ENCODE measurements around the gene ISG15. TPM values are rescaled to one million over a fixed set of nuclear protein-coding genes. Genes with fewer than 3 reads are reported as not detected.

The ISG15 gene
- total and polyA plus RNA-seq, 7 donors: 49.4 to 357 (median 78.7) TPM

GRCh38 chr1:999725-1000356 is 13.5 kb upstream of the ISG15 start, which contains the start of gene HES4:
HES4 (minus strand) TSS chr1:1000097; CDS start chr1:999973, 124 bp downstream.
- Histone ChIP-seq H3K4me3 (peak within 1 kb of the TSS; percentile 58 to 92 (median 60)), H3K27me3 (peaks cover 0 to 17% (median 5%) of the 10 kb centered on the region in 3 donors), H3K36me3 (no peaks in the 10 kb centered on the region), H3K27ac (peak within 1 kb of the TSS; percentile 89 to 98 (median 96)), H3K9me3 (no peaks in the 10 kb centered on the region), H3K4me1 (peaks cover 0 to 45% (median 35%) of the 10 kb centered on the region in 4 donors)
- peak; percentile 97 for DNase-seq
- WGBS, 2 donors: 0 to 1% methylated on average over 95 of the region's 95 CpGs
- intact Hi-C loops (cut with DNase I): loop anchor here (1.0 kb wide), 1 partner anchor 19 kb away; no protein-coding TSS in a partner anchor
- TF ChIP-seq CTCF (IDR thresholded peaks at IDR 0.05) (no peak), POLR2AphosphoS5 (IDR thresholded peaks at IDR 0.05) (peak; percentile 60 to 90 (median 68)), EP300 (IDR thresholded peaks at IDR 0.05) (peak in 2 of 4 donors; percentile 25 to 63), POLR2A (IDR thresholded peaks at IDR 0.05) (no peak)

DNA sequence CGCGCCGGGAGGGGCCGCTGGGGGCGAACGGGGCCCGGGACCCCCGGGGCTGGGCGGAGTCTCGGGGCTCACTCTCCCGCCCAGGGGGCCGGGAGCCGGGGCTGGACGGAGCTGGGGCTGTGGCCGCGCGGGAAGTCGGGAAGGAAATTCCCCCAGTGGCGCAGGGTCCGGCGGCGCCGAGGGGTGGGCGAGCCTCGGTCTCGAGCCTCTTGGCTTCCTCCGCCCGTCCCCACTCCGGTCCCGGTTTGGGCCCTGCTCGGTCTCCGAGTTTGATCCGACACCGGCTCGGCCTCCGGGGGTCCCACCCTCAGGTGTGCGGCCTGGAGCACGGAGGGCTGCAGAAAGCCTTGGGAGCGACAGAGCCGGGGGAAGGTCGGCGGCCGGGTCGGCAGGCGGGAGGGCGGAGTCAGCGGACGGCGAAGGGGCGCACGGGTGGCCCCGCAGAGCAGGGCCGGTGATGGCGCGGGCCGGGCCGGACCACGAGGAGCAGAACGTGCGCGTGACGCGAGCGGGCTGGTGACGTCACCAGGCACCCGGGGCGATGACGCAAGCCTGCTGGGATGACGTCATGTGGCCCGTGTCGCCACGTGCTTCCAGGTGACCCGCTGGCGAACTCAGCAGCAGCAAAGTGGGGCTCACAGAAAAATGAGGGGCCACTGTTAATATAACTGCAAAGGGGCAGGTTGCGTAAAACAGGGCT is 12.8 kb upstream of the ISG15 start:
- Histone ChIP-seq H3K36me3 (no peaks in the 10 kb centered on the region), H3K27me3 (peaks cover 0 to 17% (median 5%) of the 10 kb centered on the region in 3 donors), H3K27ac (peak overlapping the region; percentile 89 to 98 (median 96)), H3K9me3 (no peaks in the 10 kb centered on the region), H3K4me1 (peaks cover 0 to 51% (median 42%) of the 10 kb centered on the region in 4 donors), H3K4me3 (peak overlapping the region; percentile 58 to 92 (median 60))
- intact Hi-C loops (cut with DNase I): loop anchor here (1.0 kb wide), 2 partner anchors 19 to 41 kb away; partner anchors contain the start of gene NOC2L
- WGBS, 2 donors: 1% methylated on average over 75 of the region's 75 CpGs
- peak; percentile 20 to 45 for TF ChIP-seq POLR2A (IDR thresholded peaks at IDR 0.05)
- no peak for TF ChIP-seq CTCF (IDR thresholded peaks at IDR 0.05)
- TF ChIP-seq POLR2AphosphoS5 (IDR thresholded peaks at IDR 0.05): peak; percentile 80 to 92 (median 89)
- TF ChIP-seq EP300 (IDR thresholded peaks at IDR 0.05): peak in 3 of 4 donors; percentile 97 to 98 (median 98)
- peak; percentile 95 for DNase-seq

GRCh38 chr1:1001057-1001783 is 12.1 kb upstream of the ISG15 start:
- no peaks in the 10 kb centered on the region for H3K9me3 ChIP-seq
- H3K36me3 ChIP-seq: no peaks in the 10 kb centered on the region
- TF ChIP-seq CTCF (IDR thresholded peaks at IDR 0.05): no peak
- H3K27me3 ChIP-seq: peaks cover 0 to 17% (median 5%) of the 10 kb centered on the region in 3 donors
- WGBS, 2 donors: 2 to 3% methylated on average over 58 of the region's 58 CpGs
- peak; percentile 73 for DNase-seq
- H3K27ac ChIP-seq: peak overlapping the region; percentile 89 to 98 (median 96)
- peak overlapping the region; percentile 58 to 92 (median 60) for H3K4me3 ChIP-seq
- H3K4me1 ChIP-seq: peaks cover 0 to 56% (median 47%) of the 10 kb centered on the region in 4 donors
- intact Hi-C loops (cut with DNase I): loop anchor here (1.0 kb wide), 1 partner anchor 42 kb away; the partner anchor contains the start of gene NOC2L

DNA sequence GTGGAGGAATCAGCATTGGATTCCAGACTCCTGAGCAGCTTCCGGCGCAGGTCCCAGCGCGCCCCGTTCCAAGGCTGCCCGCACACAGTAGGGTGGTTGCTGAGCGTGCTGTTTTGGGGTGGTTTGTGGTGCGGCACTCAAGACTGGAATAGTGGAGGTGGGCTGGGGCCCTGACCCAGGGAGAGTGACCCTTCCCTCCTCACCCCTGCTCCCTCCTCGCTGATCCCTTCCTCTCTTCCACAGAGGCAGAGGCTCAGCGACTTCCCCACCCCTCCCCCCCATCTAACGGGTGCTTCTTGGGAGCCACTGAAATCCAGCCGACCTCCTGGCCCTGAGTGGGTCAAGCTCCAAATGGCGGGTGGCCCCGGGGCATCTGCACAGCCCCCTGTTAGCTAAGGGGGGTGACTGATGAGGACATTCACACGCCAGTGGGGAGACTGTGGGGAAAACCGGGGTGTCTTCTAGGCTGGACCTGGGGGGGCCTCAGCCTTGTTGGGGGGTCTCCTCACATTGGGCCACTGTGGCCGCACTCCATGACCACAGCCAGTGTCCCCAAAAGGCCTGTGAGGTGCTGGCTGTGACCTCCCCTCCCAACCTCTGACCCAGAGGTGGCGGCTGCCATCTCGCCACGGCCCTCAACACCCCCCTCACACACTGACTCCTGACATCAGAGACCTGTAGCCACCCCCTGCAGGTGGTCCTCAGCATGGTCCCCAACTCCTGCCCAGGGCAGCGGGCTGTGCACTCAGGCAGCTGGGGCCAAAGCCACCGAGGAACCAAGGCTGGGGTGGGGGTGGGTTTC is 9.5 kb upstream of the ISG15 start:
- Histone ChIP-seq H3K4me3 (no peak overlapping the region), H3K4me1 (peaks cover 0 to 43% (median 38%) of the 10 kb centered on the region in 4 donors), H3K27ac (no peak overlapping the region), H3K27me3 (peaks cover 0 to 7% (median 5%) of the 10 kb centered on the region in 3 donors), H3K9me3 (no peaks in the 10 kb centered on the region), H3K36me3 (no peaks in the 10 kb centered on the region)
- no peak for DNase-seq
- WGBS, 2 donors: 83 to 86% methylated on average over 22 of the region's 22 CpGs
- intact Hi-C loops (cut with DNase I): no loop called here
- TF ChIP-seq POLR2AphosphoS5 (IDR thresholded peaks at IDR 0.05): no peak
- no peak for TF ChIP-seq EP300 (IDR thresholded peaks at IDR 0.05)
- TF ChIP-seq CTCF (IDR thresholded peaks at IDR 0.05): no peak
- no peak for TF ChIP-seq POLR2A (IDR thresholded peaks at IDR 0.05)
